Daoy (cell line): Measurements from ENCODE around the gene ADARB1. TPM values are rescaled to one million over a fixed set of nuclear protein-coding genes. Genes with fewer than 3 reads are reported as not detected.
A peak's percentile ranks its signal among the peaks of the same experiment; 100 is the strongest.

Experiments
- DNase-seq: peaks from one replicate; pipeline ENCODE4 v3.0.0-alpha.2; 2015; ENCODE audit warnings: low read depth
- total RNA-seq: library from RNA; depleted of rRNA; stranded (reverse); fragments of >200 nt; shearing (Covaris generic); gene quantifications from 2 replicates; pipeline ENCODE4 v1.2.3, GENCODE V29; 2014

Gene ADARB1
- total RNA-seq, 1 experiment from 2014 or later = 4.7 TPM

DNA sequence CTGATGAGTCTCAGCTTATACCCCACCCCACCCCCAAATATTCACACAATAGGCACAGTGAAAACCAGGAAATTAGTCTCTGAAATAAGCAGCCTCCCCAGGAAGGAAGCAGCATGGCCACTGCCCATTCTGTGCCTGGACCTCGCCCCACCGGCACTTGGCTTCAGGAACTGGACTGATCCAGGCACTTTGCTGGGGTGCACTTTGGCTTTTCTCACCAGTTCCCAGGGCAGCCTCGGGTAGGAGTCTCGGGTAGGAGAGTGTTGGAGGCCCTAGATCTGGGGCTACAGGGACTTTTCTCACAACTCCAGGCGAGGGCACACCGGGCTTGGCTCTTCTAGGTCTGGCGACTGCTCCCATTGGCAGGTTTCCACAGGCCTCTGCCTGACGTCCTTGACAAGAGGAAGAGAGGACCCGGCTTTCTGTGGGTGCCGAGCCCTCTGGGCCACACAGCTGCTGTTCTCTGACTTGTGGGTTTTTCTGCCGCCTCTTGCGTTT, 18.7 kb downstream of the ADARB1 start:
- no peak for DNase-seq

DNA sequence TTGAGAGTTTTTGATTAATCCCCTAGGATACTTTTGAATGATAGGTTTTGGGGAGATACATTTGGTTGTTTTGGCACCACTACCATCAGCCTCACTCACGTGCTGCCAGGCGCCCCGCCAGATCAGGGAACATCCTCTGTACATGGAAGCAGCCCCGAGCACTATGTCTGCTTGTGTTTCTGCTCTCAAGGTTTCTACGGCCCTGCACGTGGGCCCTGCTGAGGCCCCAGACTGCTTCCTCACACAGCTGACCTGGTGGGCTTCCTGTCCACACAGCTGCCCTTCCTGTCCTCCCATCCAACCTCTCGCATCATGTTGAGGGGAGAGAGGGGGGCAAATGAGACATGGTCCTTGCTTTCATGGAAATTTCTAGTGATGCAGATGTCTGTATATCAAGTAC, 20.0 kb downstream of the ADARB1 start:
- DNase-seq = no peak

DNA sequence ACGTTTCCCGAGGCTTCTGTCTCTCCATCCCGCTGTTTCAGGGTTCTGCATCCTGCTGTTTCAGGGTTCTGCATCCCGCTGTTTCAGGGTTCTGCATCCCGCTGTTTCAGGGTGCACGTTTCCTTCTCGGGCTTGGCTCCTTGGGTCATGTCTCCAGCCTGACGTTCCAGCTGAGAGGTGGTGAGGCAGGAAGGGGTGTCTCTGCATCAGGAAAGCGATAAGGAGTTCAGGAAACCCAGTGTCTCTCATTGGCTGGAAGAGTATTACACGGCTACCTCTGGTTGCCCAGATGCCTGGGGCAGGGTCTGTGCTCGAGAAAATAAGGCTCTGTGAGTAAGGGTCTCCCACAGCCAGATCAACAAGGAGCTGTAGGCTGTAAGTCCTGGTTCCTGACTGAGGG, 21.1 kb downstream of the ADARB1 start:
- no peak for DNase-seq

GRCh38 chr21:45096217-45096616, 21.8 kb downstream of the ADARB1 start:
- no peak for DNase-seq

DNA sequence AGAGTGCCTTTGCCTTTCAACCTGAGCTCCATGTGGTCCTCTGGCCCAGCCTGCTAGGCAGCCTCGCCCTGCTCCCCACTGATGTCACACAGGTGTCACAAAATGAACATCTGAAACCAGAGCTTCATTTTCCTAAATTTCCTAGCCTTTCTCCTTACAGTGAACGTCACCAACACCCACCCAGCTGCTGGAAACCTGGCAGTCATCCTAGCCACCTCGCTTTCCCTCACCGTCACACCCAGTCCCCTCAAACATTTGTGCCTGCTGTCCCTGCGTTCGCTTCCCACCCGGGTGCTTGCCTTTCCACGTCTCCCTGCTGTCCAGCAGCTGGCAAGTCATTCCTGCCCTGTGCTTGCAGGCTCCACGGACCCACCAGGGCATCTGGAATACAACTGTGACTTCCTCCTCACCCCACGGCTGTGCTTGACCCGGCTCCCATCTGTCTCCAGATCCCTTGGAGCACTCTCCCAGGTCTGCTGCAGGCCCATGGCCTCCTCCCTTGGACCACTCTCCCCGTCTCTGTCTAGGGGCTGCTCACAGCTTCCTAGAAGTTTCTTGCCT, 23.5 kb downstream of the ADARB1 start:
- DNase-seq = no peak

DNA sequence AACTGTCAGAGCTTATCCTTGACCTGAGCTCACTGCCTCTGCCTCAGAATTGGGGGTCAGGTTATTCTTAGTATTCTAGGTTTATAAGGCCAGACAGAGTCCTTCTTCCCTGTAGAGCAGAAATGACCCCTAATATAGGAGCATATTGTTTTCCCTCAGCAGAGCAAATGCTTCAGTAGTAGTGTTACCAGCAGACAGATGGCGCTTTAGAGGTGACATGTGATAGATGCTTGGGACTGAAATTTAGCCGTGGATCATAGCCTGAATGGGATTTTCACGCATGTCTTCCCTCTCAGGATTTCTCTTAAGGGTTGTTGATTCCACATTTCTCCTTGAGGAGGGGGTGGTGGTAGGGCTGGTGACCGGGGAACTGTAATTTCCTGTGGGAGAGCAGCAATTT, 24.5 kb downstream of the ADARB1 start:
- DNase-seq = no peak

- DNase-seq = no peak
Measured at GRCh38 chr21:45099571-45099970, 25.2 kb downstream of the ADARB1 start.

DNA sequence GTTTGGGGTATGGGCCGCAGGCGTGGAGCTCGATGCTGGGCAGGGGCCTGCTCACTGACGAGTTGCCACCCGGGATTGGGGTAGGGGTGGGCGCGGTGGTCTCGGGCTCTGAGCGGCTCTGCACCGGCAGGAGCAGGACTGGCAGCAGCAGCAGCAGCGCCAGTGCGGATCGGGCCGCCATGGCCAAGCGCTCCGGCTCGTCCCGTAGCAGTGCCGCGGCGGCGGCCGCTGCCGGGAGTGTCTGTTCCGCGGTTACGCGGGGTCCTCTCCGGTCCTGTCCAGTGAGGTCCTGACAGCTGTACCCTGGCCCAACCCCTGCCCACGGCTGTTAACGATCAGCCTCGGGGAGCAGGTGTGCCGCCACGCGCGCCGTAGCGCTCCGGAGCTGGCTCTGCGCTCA, 26.5 kb downstream of the ADARB1 start:
- no peak for DNase-seq

DNA sequence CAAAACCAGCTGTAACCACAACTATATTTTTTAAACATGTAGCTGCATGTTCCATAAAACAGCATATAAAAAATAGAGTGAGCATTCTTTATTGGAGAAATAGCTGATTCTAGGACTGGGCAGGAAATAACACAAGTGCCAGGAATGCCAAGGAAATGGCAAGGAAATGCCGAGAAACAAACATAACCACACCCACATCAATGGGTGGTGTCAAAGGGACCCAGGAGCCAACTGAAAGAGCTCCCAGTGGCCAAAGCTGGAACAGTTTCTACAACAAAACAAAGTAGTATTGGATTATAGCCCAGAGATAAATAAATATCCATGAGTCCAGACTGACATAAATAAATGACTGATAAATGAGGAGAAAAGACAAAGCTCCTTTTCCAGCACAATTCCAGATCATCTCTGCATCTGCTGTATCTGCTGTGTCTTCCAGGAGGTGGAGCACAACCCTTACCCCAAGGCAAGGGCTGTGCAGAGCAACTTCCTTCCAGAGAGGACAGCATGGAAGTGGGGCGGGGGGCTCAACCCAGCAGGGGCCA, 28.1 kb downstream of the ADARB1 start:
- DNase-seq = no peak

DNA sequence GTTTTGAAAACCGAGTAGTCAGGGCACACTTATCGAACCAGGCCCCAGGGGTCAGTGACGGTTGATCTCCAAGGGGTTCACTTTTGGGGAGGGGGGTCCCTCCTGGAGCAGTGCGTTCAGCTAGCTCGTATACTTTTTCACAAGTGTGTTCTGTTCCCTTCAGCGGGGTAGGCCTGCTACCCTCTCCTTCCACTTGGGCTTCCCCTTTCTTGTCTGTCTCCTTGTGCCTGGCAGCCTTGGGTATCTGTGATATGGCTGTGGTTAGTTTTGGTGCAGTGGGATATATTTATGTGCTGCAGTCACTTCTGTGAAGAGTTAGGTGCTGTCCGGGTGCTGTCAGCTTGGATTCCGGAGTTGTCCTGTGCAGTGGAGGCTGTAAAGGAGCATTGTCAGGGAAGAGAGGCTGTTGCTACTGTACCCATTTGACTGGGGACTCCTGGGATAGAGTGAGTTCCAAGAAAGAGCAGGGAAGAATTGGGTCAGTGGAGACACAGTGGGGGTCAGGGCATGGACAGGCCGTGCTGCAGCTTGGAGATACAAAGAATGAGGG, 29.7 kb downstream of the ADARB1 start:
- DNase-seq = no peak

- DNase-seq = peak; percentile 78
Measured at GRCh38 chr21:45104560-45104959, 30.2 kb downstream of the ADARB1 start.

DNA sequence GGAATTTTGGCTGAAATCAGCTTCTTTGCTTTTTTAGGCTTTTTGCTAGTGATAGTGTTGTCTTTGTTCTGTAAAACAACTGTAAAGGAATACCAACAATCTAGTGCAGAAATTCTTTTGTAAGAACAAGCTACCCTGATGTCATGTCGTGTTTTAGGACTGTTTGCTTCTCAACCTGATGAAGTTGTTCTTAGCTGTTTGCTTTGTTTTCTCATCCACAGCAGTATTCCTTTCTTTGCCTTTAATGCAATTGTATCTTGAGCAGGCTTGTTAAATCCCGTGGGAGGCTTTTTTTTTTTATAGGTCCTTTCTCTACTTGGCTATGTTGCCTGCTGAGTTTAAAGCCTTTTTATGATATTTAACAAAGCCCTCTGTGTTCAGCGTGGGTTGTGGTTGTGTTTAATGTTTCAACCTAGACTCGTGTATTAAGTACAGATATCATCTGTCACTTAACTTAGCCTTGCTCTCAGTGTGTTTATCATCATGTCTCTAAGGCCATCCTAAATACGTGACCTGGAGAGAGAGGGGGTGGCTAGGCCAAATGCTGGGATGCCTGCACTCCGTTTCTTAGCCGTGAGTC, 31.6 kb downstream of the ADARB1 start:
- DNase-seq = no peak

GRCh38 chr21:45108034-45108790, 33.8 kb downstream of the ADARB1 start:
- DNase-seq = no peak

DNA sequence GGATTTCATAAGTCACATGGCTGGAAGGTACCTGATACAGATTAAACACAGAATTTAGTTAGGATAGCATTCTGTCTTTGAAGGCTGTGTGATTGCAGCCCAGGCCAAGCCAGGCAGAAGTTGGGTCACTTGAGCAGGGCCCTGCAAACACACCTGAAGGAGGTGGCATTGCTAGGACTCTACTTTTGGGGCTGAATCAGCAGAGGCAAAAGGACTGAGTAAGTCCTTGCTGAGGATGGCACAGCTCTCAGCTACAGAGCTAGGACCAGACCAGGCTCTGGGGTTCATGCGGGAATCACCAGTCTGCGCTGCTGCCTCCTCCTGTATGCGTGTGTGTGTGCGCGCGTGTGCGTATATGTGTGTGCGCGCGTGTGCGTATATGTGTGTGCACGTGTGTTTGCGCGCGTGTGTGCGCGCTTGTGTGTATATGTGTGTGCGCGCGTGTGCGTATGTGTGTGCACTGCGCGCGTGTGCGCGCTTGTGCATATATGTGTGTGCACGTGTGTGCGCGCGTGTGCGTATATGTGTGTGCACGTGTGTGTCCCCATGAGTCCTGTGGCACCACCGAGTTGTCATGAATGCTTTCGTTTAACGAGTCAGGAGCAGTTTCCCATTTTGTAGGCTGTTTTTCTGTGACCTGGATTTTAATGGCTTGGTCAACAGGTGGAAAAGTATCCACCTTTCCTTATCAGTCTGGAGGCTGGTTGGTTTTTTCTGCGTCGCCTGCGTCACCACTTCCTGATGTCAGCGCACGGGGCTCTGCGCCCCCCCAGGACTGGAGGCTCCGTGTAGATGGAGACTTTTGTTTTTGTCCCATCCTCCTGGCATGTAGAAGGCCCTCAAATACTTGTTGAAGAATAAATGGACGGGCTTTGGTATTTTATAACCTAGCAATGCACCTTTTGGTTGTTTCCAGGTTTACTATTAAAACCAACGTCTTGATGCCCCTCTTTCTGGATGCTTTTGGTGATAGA, 34.7 kb downstream of the ADARB1 start:
- DNase-seq = no peak

DNA sequence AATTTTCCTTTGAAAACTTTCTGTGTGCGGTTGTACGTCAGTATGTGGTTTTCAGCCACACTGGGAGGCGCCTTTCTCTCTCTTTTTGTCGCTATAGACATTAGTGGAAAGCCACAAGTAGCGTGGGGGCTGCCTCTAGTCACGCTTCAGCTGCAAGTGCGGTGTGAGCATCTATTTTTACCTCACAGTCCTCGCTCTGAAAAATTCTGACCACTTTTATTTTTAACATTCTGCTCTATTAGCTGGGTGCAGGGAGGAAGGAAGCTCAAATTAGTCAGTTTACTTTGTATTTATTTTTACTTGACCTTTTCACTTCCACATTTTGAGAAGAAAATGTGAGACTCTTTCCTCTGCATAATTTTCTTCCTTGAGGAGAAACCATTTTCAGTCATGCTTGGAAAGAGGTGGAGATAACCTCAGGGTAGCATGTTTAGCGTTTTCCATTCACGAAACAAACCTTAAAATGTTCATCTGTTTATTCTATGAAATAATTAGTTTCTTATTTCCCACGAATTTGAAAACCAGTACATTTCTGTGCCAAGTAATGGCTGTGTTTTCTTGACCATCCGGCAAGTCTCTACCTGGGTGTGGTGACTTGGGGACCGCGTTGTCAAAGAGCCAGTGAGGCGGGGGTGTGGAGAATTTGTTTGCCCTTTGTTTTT, 35.6 kb downstream of the ADARB1 start:
- peak; percentile 39 for DNase-seq

DNA sequence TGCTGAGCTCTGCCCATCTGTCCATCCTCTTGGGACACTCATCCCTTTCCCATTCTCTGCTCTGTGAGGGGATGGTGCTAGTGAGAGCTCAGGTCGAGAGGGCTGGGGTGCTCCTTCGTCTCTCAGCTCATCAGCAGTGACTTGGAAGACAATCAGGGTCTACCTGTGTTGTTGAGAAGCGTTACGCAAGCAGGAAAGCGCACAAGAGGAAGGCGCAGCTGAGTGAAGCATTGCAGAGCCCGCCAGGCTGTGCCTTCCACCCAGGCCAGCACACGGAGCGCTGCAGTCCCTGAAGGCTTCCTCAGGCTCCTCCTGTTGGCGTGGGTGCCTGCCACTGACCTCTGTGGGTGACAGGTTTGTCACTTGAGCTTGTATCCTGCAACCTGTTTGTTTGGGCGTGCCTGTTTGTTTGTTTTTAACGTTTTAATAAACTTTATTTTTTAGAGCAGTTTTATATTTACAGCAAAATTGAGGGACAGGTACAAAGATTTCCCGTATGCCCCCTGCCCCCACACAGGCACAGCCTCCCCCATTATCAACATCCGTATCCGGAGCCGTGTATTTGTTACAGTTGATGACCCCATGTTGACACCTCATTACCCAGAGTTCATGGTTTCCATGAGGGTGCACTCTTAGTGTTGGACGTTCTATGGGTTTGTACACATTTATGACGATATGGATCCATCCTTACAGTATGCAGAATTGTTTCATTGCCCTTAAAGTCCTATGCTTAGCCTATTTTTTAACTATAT, 36.7 kb downstream of the ADARB1 start:
- no peak for DNase-seq

DNA sequence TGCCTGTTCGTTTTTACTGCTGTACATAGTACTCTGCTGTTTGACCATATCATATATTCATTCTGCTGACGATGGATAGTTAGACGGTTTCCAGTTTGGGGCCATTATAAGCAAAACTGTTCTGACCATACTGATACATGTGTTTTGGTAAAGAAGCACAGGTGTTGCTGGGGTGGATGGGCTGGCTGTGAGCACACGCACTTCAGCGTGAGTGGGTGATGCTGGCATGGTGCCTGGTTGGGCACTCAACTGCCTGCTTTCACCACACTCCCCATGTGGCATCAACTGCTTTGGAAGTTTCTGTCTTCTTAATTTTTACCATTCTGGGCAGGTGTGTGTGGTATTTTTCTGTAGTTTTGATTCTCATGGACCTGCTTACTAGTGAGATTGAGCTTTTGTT, 37.3 kb downstream of the ADARB1 start:
- no peak for DNase-seq

GRCh38 chr21:45112371-45112770, 38.0 kb downstream of the ADARB1 start:
- DNase-seq = no peak

- no peak for DNase-seq
Measured at GRCh38 chr21:45113543-45113942, 39.2 kb downstream of the ADARB1 start.

DNA sequence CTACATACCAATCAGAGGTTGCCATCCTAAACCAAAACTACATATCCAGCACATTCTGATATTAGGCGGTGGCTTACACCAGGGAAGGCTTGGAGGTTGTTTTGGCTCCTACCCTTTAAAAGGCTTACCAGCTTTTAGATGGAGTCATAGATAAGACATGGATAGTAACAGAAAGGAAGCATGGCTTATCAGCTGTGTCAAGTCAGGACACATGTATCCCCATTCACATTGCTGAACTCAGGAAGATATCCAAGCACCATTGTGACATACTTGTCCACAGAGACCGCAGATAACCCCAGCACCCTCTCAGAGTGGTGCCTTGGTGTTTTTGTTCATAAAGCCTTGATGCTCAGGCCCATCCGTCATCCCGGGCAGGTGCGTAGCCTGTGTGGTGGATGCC, 39.7 kb downstream of the ADARB1 start:
- DNase-seq = no peak
